ENCODE measurements around the gene FGF18.
"Not testable (repeated sequence)": the region's sequence is repeated elsewhere in the genome, so short reads cannot be mapped to it uniquely, and the experiment has no call there.

FGF18 gene

DNA sequence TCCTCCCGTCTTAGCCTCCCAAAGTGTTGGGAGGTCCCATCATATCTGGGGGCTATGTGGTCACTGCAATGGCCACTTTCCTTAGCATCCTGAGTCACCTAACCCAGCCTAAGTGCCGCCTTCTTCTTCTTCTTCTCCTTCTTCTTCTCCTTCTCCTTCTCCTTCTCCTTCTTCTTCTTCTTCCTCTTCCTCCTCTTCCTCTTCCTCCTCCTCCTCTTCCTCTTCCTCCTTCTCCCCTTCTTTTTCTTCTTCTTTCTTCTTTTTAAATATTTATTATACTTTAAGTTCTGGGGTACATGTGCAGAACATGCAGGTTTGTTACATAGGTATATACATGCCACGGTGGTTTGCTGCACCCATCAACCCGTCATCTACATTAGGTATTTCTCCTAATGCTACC, 78.0 kb downstream of the FGF18 start:
- not testable (repeated sequence) for DNase-seq (ENCODE audit: low read depth)

DNA sequence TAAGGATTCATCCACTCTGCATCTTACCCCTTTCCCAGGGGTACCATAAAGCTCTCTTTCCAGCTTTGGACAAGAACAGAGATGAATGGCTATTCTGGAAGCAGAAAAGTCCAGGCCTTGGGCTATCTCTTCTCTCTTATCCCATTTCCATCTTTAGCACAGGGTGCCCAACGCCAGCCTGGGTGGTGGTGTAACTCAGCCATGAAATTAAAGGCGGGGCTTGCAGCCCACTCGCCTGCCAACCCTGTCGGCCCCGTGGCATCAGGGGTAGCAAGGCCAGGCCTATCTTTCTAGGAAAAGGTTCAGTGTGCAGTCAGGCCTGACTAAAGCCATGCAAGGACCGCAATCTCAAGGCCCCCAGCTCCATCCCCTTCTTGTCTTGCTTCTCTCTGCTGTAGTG, 78.7 kb downstream of the FGF18 start:
- DNase-seq (ENCODE audit: low read depth): no peak

DNA sequence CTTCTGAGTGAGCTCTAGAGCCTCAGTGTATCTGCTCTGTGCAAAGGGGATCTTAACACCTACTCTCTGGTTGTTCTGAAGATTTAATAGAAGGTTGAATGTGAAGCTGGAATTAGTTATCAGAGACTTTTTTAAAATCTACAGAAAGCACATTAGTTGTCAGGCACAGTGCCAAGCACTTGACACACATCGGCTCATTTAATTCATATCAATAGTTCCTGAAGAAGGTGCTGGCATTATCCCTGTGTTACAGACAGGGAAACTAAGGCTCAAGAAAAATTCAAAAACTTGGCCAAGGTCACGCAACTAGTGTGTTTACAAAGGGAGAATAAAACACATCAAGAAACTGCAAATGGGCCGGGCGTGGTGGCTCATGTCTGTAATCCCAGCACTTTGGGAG, 80.2 kb downstream of the FGF18 start:
- DNase-seq (ENCODE audit: low read depth): no peak

DNA sequence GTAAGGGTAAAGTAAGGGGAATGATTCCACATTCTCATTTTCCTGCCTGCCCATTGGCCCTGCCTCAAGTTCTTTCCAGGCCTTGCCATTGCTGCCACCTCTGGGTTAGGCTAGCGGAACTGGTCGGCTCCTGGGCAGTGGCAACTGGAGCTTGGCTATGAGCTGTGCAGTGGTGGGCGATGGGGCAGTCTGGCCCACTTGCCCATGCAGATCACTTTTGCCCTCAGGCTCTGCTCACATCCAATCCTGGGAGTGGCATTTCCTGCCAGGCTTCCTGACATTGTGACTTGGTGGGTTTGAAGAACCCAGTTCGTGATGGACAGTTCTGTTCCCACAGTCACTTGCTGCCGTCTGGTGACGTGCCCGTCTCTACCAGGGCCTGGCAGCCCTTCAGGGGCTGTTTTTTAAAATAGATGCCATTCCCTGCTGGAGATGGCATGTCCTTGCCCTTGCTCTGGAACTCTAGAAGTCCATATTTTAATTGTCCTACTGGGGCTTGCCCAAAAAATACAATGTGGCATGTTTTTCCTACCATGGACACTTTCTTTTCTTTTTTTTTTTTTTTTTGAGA, 86.1 kb downstream of the FGF18 start:
- DNase-seq (ENCODE audit: low read depth): no peak

DNA sequence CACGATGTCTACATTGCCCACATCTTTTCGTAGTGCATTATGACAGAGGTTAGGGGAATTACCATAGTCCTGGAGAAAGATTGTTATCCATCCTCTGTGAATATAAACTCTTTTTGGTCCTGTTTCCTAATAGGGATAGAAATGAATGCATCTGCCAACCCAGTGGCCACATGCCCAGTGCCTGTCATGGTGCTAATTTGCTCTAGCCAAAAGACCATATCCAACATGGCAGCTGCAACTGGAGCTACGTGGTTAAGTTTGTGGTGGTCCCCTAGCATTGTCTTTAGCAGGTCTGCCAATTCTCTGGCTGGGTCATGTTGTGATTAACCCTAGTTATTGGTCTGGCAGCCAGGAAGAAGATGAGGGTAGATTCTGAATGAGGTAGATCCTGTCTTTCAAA, 87.5 kb downstream of the FGF18 start:
- no peak for DNase-seq (ENCODE audit: low read depth)

Measured in iris pigment epithelial cell (primary cell).